ENCODE data around the gene SKIC2. TPM values are rescaled to one million over a fixed set of nuclear protein-coding genes. Genes with fewer than 3 reads are reported as not detected.
"Not testable (repeated sequence)": the region's sequence is repeated elsewhere in the genome, so short reads cannot be mapped to it uniquely, and the experiment has no call there.

The SKIC2 gene
- total RNA-seq, 4 donors from 2014 or later = 47.1 to 83.1 (median 48.2) TPM

GRCh38 chr6:31927863-31928671 lies 30.9 kb upstream of the SKIC2 start:
- H3K27me3 ChIP-seq = no peaks in the 10 kb centered on the region
- peak overlapping the region in 3 of 4 donors; percentile 19 to 34 (median 26) for H3K4me3 ChIP-seq
- H3K4me1 ChIP-seq = no peaks in the 10 kb centered on the region
- no peak for TF ChIP-seq POLR2A (IDR thresholded peaks at IDR 0.05)
- no peak for TF ChIP-seq CTCF (IDR thresholded peaks at IDR 0.05)
- TF ChIP-seq EP300 (IDR thresholded peaks at IDR 0.05) = no peak
- no peaks in the 10 kb centered on the region for H3K9me3 ChIP-seq
- 71 to 74% methylated on average over 9 to 11 of the region's 11 CpGs for WGBS, 2 donors
- no peaks in the 10 kb centered on the region for H3K36me3 ChIP-seq
- DNase-seq (ENCODE audit: low spot score in 2 of 2) = no peak
- H3K27ac ChIP-seq = peak overlapping the region in 2 of 4 donors; percentile 19 to 30

- no peak for DNase-seq (ENCODE audit: low spot score in 2 of 2)
- TF ChIP-seq EP300 (IDR thresholded peaks at IDR 0.05) (no peak), POLR2A (IDR thresholded peaks at IDR 0.05) (no peak), CTCF (IDR thresholded peaks at IDR 0.05) (no peak)
- H3K27me3 ChIP-seq = no peaks in the 10 kb centered on the region
- H3K4me1 ChIP-seq = no peaks in the 10 kb centered on the region
- H3K36me3 ChIP-seq = no peaks in the 10 kb centered on the region
- no peak overlapping the region for H3K4me3 ChIP-seq
- H3K27ac ChIP-seq = no peak overlapping the region
- no peaks in the 10 kb centered on the region for H3K9me3 ChIP-seq
- 73 to 74% methylated on average over 9 of the region's 9 CpGs for WGBS, 2 donors
Observed at GRCh38 chr6:31928672-31928939, 30.4 kb upstream of the SKIC2 start.

GRCh38 chr6:31930962-31931361 lies 28.0 kb upstream of the SKIC2 start:
- TF ChIP-seq POLR2A (IDR thresholded peaks at IDR 0.05) (no peak), CTCF (IDR thresholded peaks at IDR 0.05) (no peak), EP300 (IDR thresholded peaks at IDR 0.05) (no peak)
- 91 to 94% methylated on average over 1 of the region's 1 CpG for WGBS, 2 donors
- no peak overlapping the region for H3K27ac ChIP-seq
- no peaks in the 10 kb centered on the region for H3K36me3 ChIP-seq
- no peaks in the 10 kb centered on the region for H3K4me1 ChIP-seq
- H3K4me3 ChIP-seq = no peak overlapping the region
- H3K9me3 ChIP-seq = no peaks in the 10 kb centered on the region
- no peaks in the 10 kb centered on the region for H3K27me3 ChIP-seq
- DNase-seq (ENCODE audit: low spot score in 2 of 2) = no peak

- 94 to 100% methylated on average over 4 to 7 of the region's 32 CpGs for WGBS, 2 donors
- not testable (repeated sequence) for DNase-seq (ENCODE audit: low spot score in 2 of 2)
Observed at GRCh38 chr6:31932137-31932536, 26.8 kb upstream of the SKIC2 start.

GRCh38 chr6:31933537-31933936 lies 25.4 kb upstream of the SKIC2 start:
- Histone ChIP-seq H3K27ac (no peak overlapping the region), H3K36me3 (no peaks in the 10 kb centered on the region), H3K9me3 (no peaks in the 10 kb centered on the region), H3K4me1 (no peaks in the 10 kb centered on the region), H3K27me3 (no peaks in the 10 kb centered on the region), H3K4me3 (no peak overlapping the region)
- 78 to 81% methylated on average over 14 to 17 of the region's 19 CpGs for WGBS, 2 donors
- no peak for DNase-seq (ENCODE audit: low spot score in 2 of 2)
- TF ChIP-seq POLR2A (IDR thresholded peaks at IDR 0.05) = no peak
- no peak for TF ChIP-seq CTCF (IDR thresholded peaks at IDR 0.05)
- TF ChIP-seq EP300 (IDR thresholded peaks at IDR 0.05) = no peak

More at GRCh38 chr6:31932137-31932536, 26.8 kb upstream of the SKIC2 start:
- not testable (repeated sequence) for H3K27me3 ChIP-seq, H3K27ac ChIP-seq, H3K36me3 ChIP-seq, H3K4me1 ChIP-seq, H3K4me3 ChIP-seq, H3K9me3 ChIP-seq

All from tibial nerve (tissue), 4 donors.